Ectodermal cell (in vitro differentiated cells): ENCODE data around the gene PSMB2.

Experiments
- H3K27ac ChIP-seq: 2 replicates; pipeline ENCODE4 v1.7.0; 2013; ENCODE audit warnings: mild to moderate bottlenecking, low read depth, low read length; ENCODE audit not compliant: insufficient read depth, poor library complexity, severe bottlenecking
- H3K27me3 ChIP-seq: 2 replicates; pipeline ENCODE4 v1.7.0; 2013; ENCODE audit warnings: mild to moderate bottlenecking, low read length; ENCODE audit not compliant: insufficient read depth, control insufficient read depth, poor library complexity, severe bottlenecking
- H3K36me3 ChIP-seq: one replicate; pipeline ENCODE4 v1.7.0; 2013; ENCODE audit warnings: low read length; ENCODE audit not compliant: control insufficient read depth, insufficient read depth
- H3K4me1 ChIP-seq: one replicate; pipeline ENCODE4 v1.7.0; 2013; ENCODE audit warnings: low read length; ENCODE audit not compliant: control insufficient read depth, insufficient read depth
- H3K4me3 ChIP-seq: 2 replicates; pipeline ENCODE4 v1.7.0; 2013; ENCODE audit warnings: low read depth, low read length, control low read depth; ENCODE audit not compliant: insufficient read depth
- H3K9me3 ChIP-seq: 2 replicates; pipeline ENCODE4 v1.7.0; 2013; ENCODE audit warnings: mild to moderate bottlenecking, low read length, moderate library complexity; ENCODE audit not compliant: control insufficient read depth
- WGBS, 2 experiments: methylation state at CpG; one replicate each; pipeline ENCODE4 v1.1.7; 2013; ENCODE audit warnings: missing lambda C conversion rate in 2 of 2; 5-methylcytosine and 5-hydroxymethylcytosine counted together

The PSMB2 gene

GRCh38 chr1:35574655-35575415 lies 66.5 kb downstream of the PSMB2 start:
- no peak overlapping the region for H3K4me3 ChIP-seq
- H3K9me3 ChIP-seq, result no peaks in the 10 kb centered on the region
- no peaks in the 10 kb centered on the region for H3K4me1 ChIP-seq
- no peaks in the 10 kb centered on the region for H3K36me3 ChIP-seq
- peaks cover 98% of the 10 kb centered on the region for H3K27me3 ChIP-seq
- no peak overlapping the region for H3K27ac ChIP-seq
- 71 to 77% methylated on average over 30 of the region's 30 CpGs for WGBS, 2 experiments

GRCh38 chr1:35574125-35574654 lies 67.1 kb downstream of the PSMB2 start:
- peaks cover 100% of the 10 kb centered on the region for H3K27me3 ChIP-seq
- no peak overlapping the region for H3K27ac ChIP-seq
- H3K36me3 ChIP-seq, result no peaks in the 10 kb centered on the region
- H3K4me3 ChIP-seq, result no peak overlapping the region
- no peaks in the 10 kb centered on the region for H3K9me3 ChIP-seq
- 52 to 55% methylated on average over 48 of the region's 48 CpGs for WGBS, 2 experiments
- H3K4me1 ChIP-seq, result no peaks in the 10 kb centered on the region

GRCh38 chr1:35573198-35574124 lies 67.9 kb downstream of the PSMB2 start, which contains the start of gene TFAP2E:
Gene TFAP2E (plus strand): TSS chr1:35573314. CDS start chr1:35573578, 264 bp downstream.
- 2 to 3% methylated on average over 95 of the region's 95 CpGs for WGBS, 2 experiments
- Histone ChIP-seq H3K36me3 (no peaks in the 10 kb centered on the region), H3K4me1 (no peaks in the 10 kb centered on the region), H3K9me3 (no peaks in the 10 kb centered on the region), H3K4me3 (peak within 1 kb of the TSS; percentile 44), H3K27ac (no peak within 1 kb of the TSS), H3K27me3 (peaks cover 93% of the 10 kb centered on the region)

- H3K27me3 ChIP-seq, result peaks cover 81% of the 10 kb centered on the region
- WGBS, 2 experiments, result 86 to 92% methylated on average over 2 of the region's 2 CpGs
- H3K4me1 ChIP-seq, result no peaks in the 10 kb centered on the region
- H3K36me3 ChIP-seq, result no peaks in the 10 kb centered on the region
- H3K4me3 ChIP-seq, result no peak overlapping the region
- no peak overlapping the region for H3K27ac ChIP-seq
- H3K9me3 ChIP-seq, result no peaks in the 10 kb centered on the region
These were observed 69.0 kb downstream of the PSMB2 start for GRCh38 chr1:35572296-35572695.

GRCh38 chr1:35571263-35571662 lies 70.1 kb downstream of the PSMB2 start:
- Histone ChIP-seq H3K4me1 (no peaks in the 10 kb centered on the region), H3K27me3 (peaks cover 71% of the 10 kb centered on the region), H3K27ac (no peak overlapping the region), H3K9me3 (no peaks in the 10 kb centered on the region), H3K4me3 (no peak overlapping the region), H3K36me3 (no peaks in the 10 kb centered on the region)
- 89 to 90% methylated on average over 8 of the region's 8 CpGs for WGBS, 2 experiments

GRCh38 chr1:35570589-35571137 lies 70.7 kb downstream of the PSMB2 start:
- no peaks in the 10 kb centered on the region for H3K4me1 ChIP-seq
- H3K36me3 ChIP-seq, result no peaks in the 10 kb centered on the region
- peaks cover 65% of the 10 kb centered on the region for H3K27me3 ChIP-seq
- H3K4me3 ChIP-seq, result no peak overlapping the region
- no peaks in the 10 kb centered on the region for H3K9me3 ChIP-seq
- no peak overlapping the region for H3K27ac ChIP-seq
- 87 to 92% methylated on average over 10 of the region's 10 CpGs for WGBS, 2 experiments

- Histone ChIP-seq H3K4me3 (no peak overlapping the region), H3K27me3 (peaks cover 57% of the 10 kb centered on the region), H3K4me1 (no peaks in the 10 kb centered on the region), H3K9me3 (no peaks in the 10 kb centered on the region), H3K36me3 (no peaks in the 10 kb centered on the region), H3K27ac (no peak overlapping the region)
- WGBS, 2 experiments, result 78 to 86% methylated on average over 1 of the region's 1 CpG
These were observed 71.4 kb downstream of the PSMB2 start for GRCh38 chr1:35569936-35570335.

- no peaks in the 10 kb centered on the region for H3K9me3 ChIP-seq
- H3K27me3 ChIP-seq, result peaks cover 48% of the 10 kb centered on the region
- H3K27ac ChIP-seq, result no peak overlapping the region
- H3K4me1 ChIP-seq, result no peaks in the 10 kb centered on the region
- 25 to 29% methylated on average over 4 of the region's 4 CpGs for WGBS, 2 experiments
- H3K36me3 ChIP-seq, result no peaks in the 10 kb centered on the region
- no peak overlapping the region for H3K4me3 ChIP-seq
These were observed 72.3 kb downstream of the PSMB2 start for GRCh38 chr1:35568975-35569395.

GRCh38 chr1:35567947-35568558 lies 73.3 kb downstream of the PSMB2 start:
- no peaks in the 10 kb centered on the region for H3K4me1 ChIP-seq
- WGBS, 2 experiments, result 69 to 70% methylated on average over 9 of the region's 9 CpGs
- no peaks in the 10 kb centered on the region for H3K36me3 ChIP-seq
- no peak overlapping the region for H3K4me3 ChIP-seq
- no peak overlapping the region for H3K27ac ChIP-seq
- H3K9me3 ChIP-seq, result no peaks in the 10 kb centered on the region
- peaks cover 38% of the 10 kb centered on the region for H3K27me3 ChIP-seq
